ENCODE measurements around the gene KCNK7. TPM values are rescaled to one million over a fixed set of nuclear protein-coding genes. Genes with fewer than 3 reads are reported as not detected.

The KCNK7 gene
- total RNA-seq, 1 experiment from 2014 or later: 0.61 TPM

- TF ChIP-seq TCF7L2 (IDR thresholded peaks at IDR 0.05; ENCODE audit: borderline replicate concordance, extremely low read depth, insufficient read depth, insufficient read length): no peak
Measured at GRCh38 chr11:65595131-65595530, 469 bp downstream of the KCNK7 start (continued).

- DNase-seq (ENCODE audit: low read depth, low spot score) (no peak), ATAC-seq (peak; percentile 72)
- H3K9me3 ChIP-seq (ENCODE audit: control insufficient read depth in 1 of 2, insufficient read depth in 1 of 2, low read depth in 1 of 2, low read length in 2 of 2): no peaks in the 10 kb centered on the region
- no TSS peak for BruUV-seq (replicated peaks)
- H3K79me2 ChIP-seq (ENCODE audit: insufficient read depth, low read length): no peaks in the 10 kb centered on the region
- POLR2A ChIA-PET: interaction anchor here (0.8 to 1.7 kb wide), 4 partner anchors 19 to 58 kb away, joined by 3 to 5 read pairs (median 4); partner anchors contain the start of gene PCNX3
- RAD21 ChIA-PET (ENCODE audit: low non-redundant PET in 1 of 2, low total read pairs in 2 of 2, uncharacterized antibody in 2 of 2, unreplicated experiment in 2 of 2): interaction anchor here (0.7 to 1.0 kb wide), 2 partner anchors 53 kb away, joined by 3 to 5 read pairs; no protein-coding TSS in a partner anchor
- no peaks in the 10 kb centered on the region for H4K20me1 ChIP-seq (ENCODE audit: insufficient read depth)
- H2AFZ ChIP-seq (ENCODE audit: low read depth, low read length, poor library complexity, severe bottlenecking): no peak overlapping the region
- CTCF ChIA-PET: interaction anchor here (0.6 to 3.5 kb wide), 15 partner anchors 8 to 69 kb away, joined by 3 to 28 read pairs (median 5); partner anchors contain the start of genes EHBP1L1, FAM89B, PCNX3 and RELA
- no peak overlapping the region for H3K4me2 ChIP-seq (ENCODE audit: low read length)
- intact Hi-C loops (cut with micrococcal nuclease): no loop called here
- H3K9me2 ChIP-seq (ENCODE audit: insufficient read depth): no peaks in the 10 kb centered on the region
- H3K27ac ChIP-seq (ENCODE audit: low read depth, low read length): peak overlapping the region; percentile 26; the same call in 1 of the 2 replicates
- H3K9ac ChIP-seq (ENCODE audit: low read length): no peak overlapping the region
- H3K36me3 ChIP-seq (ENCODE audit: control insufficient read depth in 1 of 2, insufficient read depth in 2 of 2, low read length in 2 of 2): peaks cover 0 to 6% of the 10 kb centered on the region in 2 experiments; a peak in 1 of 4 replicates
- H3K4me1 ChIP-seq (ENCODE audit: control insufficient read depth in 1 of 2, insufficient read depth in 2 of 2, low read length in 2 of 2): peaks cover 12 to 20% of the 10 kb centered on the region in 2 experiments
- H3K27me3 ChIP-seq (ENCODE audit: insufficient read depth, low read length): no peaks in the 10 kb centered on the region
- H3K4me3 ChIP-seq (replicated peaks in 1 of 2; ENCODE audit: low read depth in 1 of 2, low read length in 2 of 2): no peak overlapping the region
- TF ChIP-seq EGR1 (IDR thresholded peaks at IDR 0.05; ENCODE audit: low read depth): no peak
- TF ChIP-seq CBX3 (IDR thresholded peaks at IDR 0.05; ENCODE audit: low read depth): no peak
- TF ChIP-seq SP1 (IDR thresholded peaks at IDR 0.05; ENCODE audit: low read depth): no peak
- TF ChIP-seq REST (IDR thresholded peaks at IDR 0.05; ENCODE audit: low read depth): no peak
- TF ChIP-seq JUND (IDR thresholded peaks at IDR 0.05): no peak
- TF ChIP-seq ZNF274 (IDR thresholded peaks at IDR 0.05; ENCODE audit: low read depth, low read length): no peak
- peak; percentile 52 to 86 (median 83); a peak in 5 of 6 replicates for TF ChIP-seq CTCF (IDR thresholded peaks at IDR 0.05 in 2 of 3, conservative IDR thresholded peaks at IDR 0.05 in 1 of 3; ENCODE audit: borderline replicate concordance in 1 of 3, insufficient read depth in 1 of 3, low read depth in 2 of 3, low read length in 2 of 3)
- no peak for TF ChIP-seq ATF3 (IDR thresholded peaks at IDR 0.05)
- no peak for TF ChIP-seq SIN3A (IDR thresholded peaks at IDR 0.05; ENCODE audit: low read depth)
- no peak for TF ChIP-seq EZH2 (IDR thresholded peaks at IDR 0.05)
- TF ChIP-seq ELF1 (IDR thresholded peaks at IDR 0.05; ENCODE audit: borderline replicate concordance, low read depth): no peak
- no peak for TF ChIP-seq CEBPB (IDR thresholded peaks at IDR 0.05; ENCODE audit: low read depth)
- no peak for TF ChIP-seq TCF7L2 (IDR thresholded peaks at IDR 0.05; ENCODE audit: borderline replicate concordance, extremely low read depth, insufficient read depth, insufficient read length)
- no peak for TF ChIP-seq POLR2AphosphoS5 (IDR thresholded peaks at IDR 0.05; ENCODE audit: low read depth, low read length)
- TF ChIP-seq RAD21 (IDR thresholded peaks at IDR 0.05; ENCODE audit: low read depth): peak; percentile 53
Measured at GRCh38 chr11:65593518-65594414, 1.8 kb downstream of the KCNK7 start.
